Tibial artery (tissue), 4 donors: ENCODE data around the gene FTL.

Source experiments
- DNase-seq, 2 donors: peaks; one replicate each; pipeline ENCODE4 v3.0.0-alpha.2; 2019
- H3K27ac ChIP-seq, 2 donors: fragments of 200-600 bp; sonication (generic) in 1 of 2; 1 replicate in 1 of 2; 2 replicates in 1 of 2; pipeline ENCODE4 v1.5.1; 2018 to 2019; ENCODE audit warnings: mild to moderate bottlenecking in 1 of 2
- H3K27me3 ChIP-seq, 2 donors: fragments of 200-600 bp; sonication (generic) in 1 of 2; one replicate each; pipeline versions ENCODE4 v1.5.1 to v1.6.0; 2016 to 2019
- H3K36me3 ChIP-seq, 3 donors: fragments of 200-600 bp; sonication (generic) in 2 of 3; one replicate each; pipeline ENCODE4 v1.5.1; 2016 to 2019; ENCODE audit warnings: mild to moderate bottlenecking in 2 of 3
- H3K4me1 ChIP-seq, 4 donors: fragments of 200-600 bp; sonication (generic) in 2 of 4; 1 replicate in 3 of 4; 2 replicates in 1 of 4; pipeline ENCODE4 v1.5.1; 2016 to 2019
- H3K4me3 ChIP-seq, 2 donors: fragments of 200-600 bp; sonication (generic) in 1 of 2; 1 replicate in 1 of 2; 2 replicates in 1 of 2; pipeline ENCODE4 v1.5.1; 2018 to 2019; ENCODE audit warnings: mild to moderate bottlenecking in 2 of 2
- H3K9me3 ChIP-seq, 3 donors: fragments of 200-600 bp; sonication (generic) in 1 of 3; one replicate each; pipeline ENCODE4 v1.5.1; 2016 to 2019
- intact Hi-C: fragments of 100-400 bp; cut with DNase I; formaldehyde crosslinking; loops from one replicate; pipeline ENCODE4 v1.15.0; 2023; ENCODE audit warnings: low total_unique reads
- TF ChIP-seq, protein P1 (sequence below), 2 experiments: fragments of 200-600 bp in 1 of 2; fragments of 450-650 bp in 1 of 2; IDR thresholded peaks; one replicate each; pipeline ENCODE4 v1.5.1; 2017 to 2019; ENCODE audit warnings: antibody characterized with exemption in 2 of 2, mild to moderate bottlenecking in 1 of 2, moderate library complexity in 1 of 2

FTL gene

DNA sequence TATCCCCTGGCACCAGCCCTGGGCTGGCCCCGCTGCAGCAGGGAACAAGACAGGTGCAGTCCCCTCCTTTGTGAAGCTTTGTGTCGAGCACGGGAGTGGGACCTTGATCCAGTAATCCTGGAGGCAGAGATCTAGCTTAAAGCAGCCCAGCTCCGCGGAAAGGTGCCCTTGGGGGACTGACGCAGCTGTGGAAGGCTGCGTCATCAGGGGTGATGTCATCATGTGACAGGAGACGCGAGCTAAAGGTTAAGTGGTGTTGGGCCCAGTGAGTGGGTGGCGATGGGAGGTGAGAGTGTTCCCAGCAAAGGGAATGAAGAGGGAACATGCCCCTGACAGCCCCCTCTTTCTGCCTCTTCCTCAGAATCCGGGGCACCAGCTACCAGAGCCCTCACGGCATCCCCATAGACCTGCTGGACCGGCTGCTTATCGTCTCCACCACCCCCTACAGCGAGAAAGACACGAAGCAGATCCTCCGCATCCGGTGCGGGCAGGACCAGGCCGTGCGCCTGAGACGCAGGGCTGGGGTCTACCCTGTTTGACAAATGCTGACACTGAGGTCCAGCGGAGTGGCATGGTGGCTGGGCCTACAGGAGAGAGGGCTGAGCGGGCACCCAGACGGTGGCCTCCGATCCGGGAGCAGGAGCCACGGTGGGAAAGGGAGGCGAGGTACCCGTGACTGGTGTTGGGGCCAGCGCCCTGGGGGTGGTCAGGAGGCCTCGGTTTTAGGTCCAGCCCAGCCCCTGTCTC lies 49.2 kb downstream of the FTL start:
- intact Hi-C loops, result no loop called here
- no peak overlapping the region for H3K27ac ChIP-seq
- H3K9me3 ChIP-seq, result no peaks in the 10 kb centered on the region
- H3K36me3 ChIP-seq, result peaks cover 42 to 72% (median 59%) of the 10 kb centered on the region in 3 donors
- H3K4me3 ChIP-seq, result no peak overlapping the region
- peaks cover 0 to 22% (median 18%) of the 10 kb centered on the region in 4 donors for H3K4me1 ChIP-seq
- no peak for DNase-seq
- TF ChIP-seq, protein P1, sequence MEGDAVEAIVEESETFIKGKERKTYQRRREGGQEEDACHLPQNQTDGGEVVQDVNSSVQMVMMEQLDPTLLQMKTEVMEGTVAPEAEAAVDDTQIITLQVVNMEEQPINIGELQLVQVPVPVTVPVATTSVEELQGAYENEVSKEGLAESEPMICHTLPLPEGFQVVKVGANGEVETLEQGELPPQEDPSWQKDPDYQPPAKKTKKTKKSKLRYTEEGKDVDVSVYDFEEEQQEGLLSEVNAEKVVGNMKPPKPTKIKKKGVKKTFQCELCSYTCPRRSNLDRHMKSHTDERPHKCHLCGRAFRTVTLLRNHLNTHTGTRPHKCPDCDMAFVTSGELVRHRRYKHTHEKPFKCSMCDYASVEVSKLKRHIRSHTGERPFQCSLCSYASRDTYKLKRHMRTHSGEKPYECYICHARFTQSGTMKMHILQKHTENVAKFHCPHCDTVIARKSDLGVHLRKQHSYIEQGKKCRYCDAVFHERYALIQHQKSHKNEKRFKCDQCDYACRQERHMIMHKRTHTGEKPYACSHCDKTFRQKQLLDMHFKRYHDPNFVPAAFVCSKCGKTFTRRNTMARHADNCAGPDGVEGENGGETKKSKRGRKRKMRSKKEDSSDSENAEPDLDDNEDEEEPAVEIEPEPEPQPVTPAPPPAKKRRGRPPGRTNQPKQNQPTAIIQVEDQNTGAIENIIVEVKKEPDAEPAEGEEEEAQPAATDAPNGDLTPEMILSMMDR (IDR thresholded peaks at IDR 0.05), result no peak
- H3K27me3 ChIP-seq, result peaks cover 0 to 14% of the 10 kb centered on the region in 2 donors

DNA sequence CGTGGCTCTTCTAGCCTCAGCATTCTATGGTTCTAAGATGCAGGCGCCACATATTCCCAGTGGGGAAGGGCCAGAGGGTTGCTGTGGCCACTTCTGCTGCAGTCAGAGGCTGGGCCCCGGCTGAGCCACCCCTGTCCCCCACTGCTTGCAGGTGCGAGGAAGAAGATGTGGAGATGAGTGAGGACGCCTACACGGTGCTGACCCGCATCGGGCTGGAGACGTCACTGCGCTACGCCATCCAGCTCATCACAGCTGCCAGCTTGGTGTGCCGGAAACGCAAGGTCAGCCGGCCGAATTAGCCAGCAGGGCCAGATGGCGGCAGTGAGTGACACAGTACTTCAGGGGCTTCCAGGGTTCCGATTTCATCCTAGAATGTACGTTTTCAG lies 49.8 kb downstream of the FTL start:
- peaks cover 0 to 20% of the 10 kb centered on the region in 2 donors for H3K27me3 ChIP-seq
- H3K36me3 ChIP-seq, result peaks cover 36 to 66% (median 53%) of the 10 kb centered on the region in 3 donors
- no peak for DNase-seq
- no peak overlapping the region for H3K27ac ChIP-seq
- H3K4me1 ChIP-seq, result peaks cover 0 to 27% (median 22%) of the 10 kb centered on the region in 4 donors
- no peaks in the 10 kb centered on the region for H3K9me3 ChIP-seq
- no peak overlapping the region for H3K4me3 ChIP-seq
- intact Hi-C loops, result no loop called here
- TF ChIP-seq, protein P1 (IDR thresholded peaks at IDR 0.05), result no peak

DNA sequence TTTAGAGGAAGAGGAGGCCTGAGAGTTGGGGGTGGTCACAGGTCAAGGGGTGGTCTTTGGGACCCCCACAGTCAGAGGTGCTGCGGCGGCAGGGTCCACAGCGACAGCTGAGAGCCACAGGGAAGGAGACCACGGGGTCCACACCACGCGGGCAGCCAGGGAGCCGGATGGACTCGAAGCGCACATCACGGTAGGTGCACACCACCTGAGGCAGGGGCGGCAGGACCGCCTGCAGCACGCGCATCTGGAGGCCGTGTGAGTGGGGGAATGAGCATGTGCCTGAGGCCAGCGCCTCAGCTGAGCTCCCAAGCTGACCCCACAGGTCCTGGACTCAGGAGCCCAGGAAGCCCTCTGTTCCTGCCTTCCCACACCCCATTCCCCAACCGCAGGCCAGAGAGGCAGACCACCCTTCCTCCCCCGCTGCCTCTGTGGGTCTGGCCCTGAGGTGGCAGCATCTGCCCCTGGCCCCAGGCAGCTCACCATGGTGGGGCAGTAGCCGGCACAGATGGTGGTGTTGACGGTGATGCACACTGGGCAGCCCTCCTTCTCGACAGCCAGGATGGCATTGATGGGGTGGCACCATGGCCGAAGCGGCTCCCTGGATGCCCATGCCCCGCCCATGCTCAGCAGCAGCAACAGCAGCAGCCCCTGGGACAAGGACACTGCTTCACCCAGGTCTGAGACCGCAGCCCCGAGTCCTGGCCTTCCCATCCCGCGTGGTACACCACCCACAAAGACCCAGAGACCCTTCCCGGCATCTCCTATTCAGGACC lies 51.1 kb downstream of the FTL start:
- H3K36me3 ChIP-seq, result peaks cover 25 to 52% (median 39%) of the 10 kb centered on the region in 3 donors
- H3K27me3 ChIP-seq, result peaks cover 0 to 26% of the 10 kb centered on the region in 2 donors
- peaks cover 0 to 28% (median 22%) of the 10 kb centered on the region in 4 donors for H3K4me1 ChIP-seq
- no peak for DNase-seq
- H3K4me3 ChIP-seq, result no peak overlapping the region
- H3K9me3 ChIP-seq, result no peaks in the 10 kb centered on the region
- TF ChIP-seq, protein P1 (IDR thresholded peaks at IDR 0.05), result no peak
- intact Hi-C loops, result no loop called here
- no peak overlapping the region for H3K27ac ChIP-seq
